SK-N-SH (cell line): Measurements from ENCODE around the gene SPOCK1. TPM values are rescaled to one million over a fixed set of nuclear protein-coding genes. Genes with fewer than 3 reads are reported as not detected.

Source experiments
- CHD2 ChIP-seq: fragments of 150-350 bp; IDR thresholded peaks from 2 replicates; pipeline ENCODE4 v1.6.1; 2018; ENCODE audit warnings: low read length; ENCODE audit not compliant: partially characterized antibody
- CTCF ChIP-seq: fragments of 200-600 bp; sonication (generic); IDR thresholded peaks from 2 replicates; pipeline ENCODE4 v1.6.1; 2017; ENCODE audit warnings: antibody characterized with exemption, mild to moderate bottlenecking, moderate library complexity
- ELF1 ChIP-seq: IDR thresholded peaks from 2 replicates; pipeline ENCODE4 v1.4.0; 2012
- EP300 ChIP-seq, 2 experiments: IDR thresholded peaks; 2 replicates each; pipeline versions ENCODE4 v1.4.0 to v1.6.1; 2012; ENCODE audit warnings: borderline replicate concordance in 1 of 2, low read depth in 1 of 2, low read length in 1 of 2
- EZH2phosphoT487 ChIP-seq: fragments of 200-600 bp; sonication (generic); IDR thresholded peaks from 2 replicates; pipeline ENCODE4 v1.6.1; 2017; ENCODE audit warnings: low read depth, mixed run types, mild to moderate bottlenecking, antibody characterized with exemption, moderate library complexity, borderline replicate concordance
- FOXJ3 ChIP-seq: sonication (generic); formaldehyde crosslinking; IDR thresholded peaks from 2 replicates; pipeline ENCODE4 v1.5.1; 2020; ENCODE audit warnings: mild to moderate bottlenecking, missing genetic modification reagents
- FOXM1 ChIP-seq: IDR thresholded peaks from 2 replicates; pipeline ENCODE4 v1.4.0; 2012; ENCODE audit warnings: low read depth, mild to moderate bottlenecking
- GATA2 ChIP-seq: sonication (generic); formaldehyde crosslinking; IDR thresholded peaks from 2 replicates; pipeline ENCODE4 v1.5.0; 2020; ENCODE audit warnings: mild to moderate bottlenecking, missing genetic modification reagents
- IRF3 ChIP-seq: fragments of 150-350 bp; IDR thresholded peaks from 2 replicates; pipeline ENCODE4 v1.6.1; 2016; ENCODE audit warnings: mild to moderate bottlenecking, low read depth, low read length
- MAX ChIP-seq: IDR thresholded peaks from 2 replicates; pipeline ENCODE4 v1.4.0; 2012; ENCODE audit warnings: low read depth
- PBX3 ChIP-seq: IDR thresholded peaks from 2 replicates; pipeline ENCODE4; 2012
- RCOR1 ChIP-seq: fragments of 150-350 bp; IDR thresholded peaks from 2 replicates; pipeline ENCODE4 v1.6.1; 2017; ENCODE audit warnings: antibody characterized with exemption, low read length
- REST ChIP-seq: IDR thresholded peaks from 2 replicates; pipeline ENCODE4 v1.6.1; 2012; ENCODE audit warnings: mild to moderate bottlenecking, low read depth, low read length, moderate library complexity
- ZBTB33 ChIP-seq: IDR thresholded peaks from 2 replicates; pipeline ENCODE4 v1.4.0; 2012; ENCODE audit warnings: low read depth, borderline replicate concordance
- polyA plus RNA-seq, 3 experiments: library from polyadenylated mRNA; depleted of rRNA; stranded (reverse); fragments of >200 nt; gene quantifications; 2 replicates each; pipeline ENCODE4 v1.2.3, GENCODE V29; 2012

The SPOCK1 gene
- polyA plus RNA-seq, 1 of the 3 experiments (the other 2 are of a cell fraction): 11.3 TPM

GRCh38 chr5:137395011-137395755, 103.9 kb downstream of the SPOCK1 start (continued):
- TF ChIP-seq MAX (no peak), CTCF (no peak), PBX3 (peak; percentile 75; the same call in 1 of the 2 replicates), REST (no peak), FOXM1 (0 out of 2 replicates have a peak, but pooled peaks have one; percentile 32), GATA2 (CRISPR knock-in tag) (peak; percentile 95), ZBTB33 (0 out of 2 replicates have a peak, but pooled peaks have one; percentile 20), FOXJ3 (CRISPR knock-in tag) (peak; percentile 79), EZH2phosphoT487 (no peak), RCOR1 (peak; percentile 89), EP300 (IDR thresholded peaks at IDR 0.05; ENCODE audit: borderline replicate concordance in 1 of 2, low read depth in 1 of 2, low read length in 1 of 2) (peak; percentile 55 to 97; a peak in 3 of 4 replicates), IRF3 (no peak), ELF1 (no peak), CHD2 (peak; percentile 56)
